K562 (cell line): ENCODE results near the gene MLANA. TPM values are rescaled to one million over a fixed set of nuclear protein-coding genes. Genes with fewer than 3 reads are reported as not detected.

Experiments
- C11orf30 ChIP-seq: fragments of 450-650 bp; IDR thresholded peaks from 2 replicates; pipeline ENCODE4 v1.6.1; 2016; ENCODE audit warnings: low read depth, mild to moderate bottlenecking
- HDAC8 ChIP-seq: fragments of 450-650 bp; IDR thresholded peaks from 2 replicates; pipeline ENCODE4 v1.6.1; 2016; ENCODE audit warnings: mild to moderate bottlenecking, missing genetic modification characterization, moderate library complexity, missing compliant biosample characterization
- HDGF ChIP-seq: fragments of 450-650 bp; IDR thresholded peaks from 2 replicates; pipeline ENCODE4 v1.6.1; 2016
- TBL1XR1 ChIP-seq, 2 experiments: IDR thresholded peaks; 2 replicates each; pipeline ENCODE4 v1.6.1; 2012; ENCODE audit warnings: improper control_type of control experiment in 2 of 2, low read length in 2 of 2, mild to moderate bottlenecking in 1 of 2
- TEAD2 ChIP-seq: fragments of 450-650 bp; IDR thresholded peaks from 2 replicates; pipeline ENCODE4 v1.6.1; 2016; ENCODE audit warnings: missing genetic modification characterization, control low read depth, missing compliant biosample characterization
- YY1 ChIP-seq, 3 experiments: IDR thresholded peaks; 2 replicates each; pipeline ENCODE4 v1.6.1; 2011; ENCODE audit warnings: low read length in 2 of 3, mild to moderate bottlenecking in 2 of 3, moderate library complexity in 2 of 3, borderline replicate concordance in 1 of 3, control low read depth in 1 of 3, low read depth in 1 of 3; ENCODE audit not compliant: insufficient read depth in 3 of 3, insufficient replicate concordance in 2 of 3, control insufficient read depth in 1 of 3, insufficient read length in 1 of 3; ENCODE audit errors: extremely low read depth in 1 of 3
- ZEB2 ChIP-seq: fragments of 450-650 bp; IDR thresholded peaks from 2 replicates; pipeline ENCODE4 v1.6.1; 2016
- ZNF57 ChIP-seq: fragments of 450-650 bp; formaldehyde crosslinking; IDR thresholded peaks from 2 replicates; pipeline ENCODE4 v1.4.0; 2020; ENCODE audit warnings: mild to moderate bottlenecking, moderate library complexity
- ZNF75A ChIP-seq: fragments of 450-650 bp; formaldehyde crosslinking; IDR thresholded peaks from 2 replicates; pipeline ENCODE4 v1.4.0; 2020; ENCODE audit warnings: mild to moderate bottlenecking
- polyA plus RNA-seq, 8 experiments: library from polyadenylated mRNA; depleted of rRNA in 4 of 8; stranded (reverse) in 5 of 8; unstranded in 3 of 8; fragments of >200 nt; fragmentation: Nextera tagmentation in 2 of 8; fragmentation: Illumina TruSeq in 1 of 8; extraction: Ambion mirVana in 2 of 8; extraction: Trizol in 1 of 8; gene quantifications; 2 replicates each; pipeline versions ENCODE4 v1.2.1 to v1.2.3, GENCODE V29; 2011 to 2014; ENCODE audit warnings: inconsistent platforms in 1 of 8, missing spikeins in 1 of 8
- total RNA-seq, 7 experiments: library from RNA; depleted of rRNA in 6 of 7; stranded (reverse); fragments of >200 nt in 6 of 7; fragmentation: Illumina TruSeq in 2 of 7; extraction: Trizol in 2 of 7; gene quantifications; 2 replicates each; pipeline versions ENCODE4 v1.2.1 to v1.2.3, GENCODE V29; 2011 to 2021; ENCODE audit warnings: low replicate concordance in 1 of 7
- TF ChIP-seq, protein P1 (sequence below): fragments of 450-650 bp; IDR thresholded peaks from 2 replicates; pipeline ENCODE4 v1.6.1; 2016; ENCODE audit warnings: low read depth
- TF ChIP-seq, protein P2 (sequence below): fragments of 200-800 bp; sonication (Bioruptor generic); IDR thresholded peaks from 2 replicates; pipeline ENCODE4 v1.6.1; 2016; ENCODE audit warnings: missing genetic modification characterization, missing compliant biosample characterization
- TF ChIP-seq, protein P3 (sequence below): fragments of 450-650 bp; conservative IDR thresholded peaks from 2 replicates; pipeline ENCODE4 v1.6.1; 2016; ENCODE audit warnings: missing genetic modification characterization, low read depth, mild to moderate bottlenecking, control low read depth, missing compliant biosample characterization

Gene MLANA
- total and polyA plus RNA-seq, 9 of the 15 experiments (the other 6 are each of a cell fraction or from before 2014, with no cell fraction given), result not detected

DNA sequence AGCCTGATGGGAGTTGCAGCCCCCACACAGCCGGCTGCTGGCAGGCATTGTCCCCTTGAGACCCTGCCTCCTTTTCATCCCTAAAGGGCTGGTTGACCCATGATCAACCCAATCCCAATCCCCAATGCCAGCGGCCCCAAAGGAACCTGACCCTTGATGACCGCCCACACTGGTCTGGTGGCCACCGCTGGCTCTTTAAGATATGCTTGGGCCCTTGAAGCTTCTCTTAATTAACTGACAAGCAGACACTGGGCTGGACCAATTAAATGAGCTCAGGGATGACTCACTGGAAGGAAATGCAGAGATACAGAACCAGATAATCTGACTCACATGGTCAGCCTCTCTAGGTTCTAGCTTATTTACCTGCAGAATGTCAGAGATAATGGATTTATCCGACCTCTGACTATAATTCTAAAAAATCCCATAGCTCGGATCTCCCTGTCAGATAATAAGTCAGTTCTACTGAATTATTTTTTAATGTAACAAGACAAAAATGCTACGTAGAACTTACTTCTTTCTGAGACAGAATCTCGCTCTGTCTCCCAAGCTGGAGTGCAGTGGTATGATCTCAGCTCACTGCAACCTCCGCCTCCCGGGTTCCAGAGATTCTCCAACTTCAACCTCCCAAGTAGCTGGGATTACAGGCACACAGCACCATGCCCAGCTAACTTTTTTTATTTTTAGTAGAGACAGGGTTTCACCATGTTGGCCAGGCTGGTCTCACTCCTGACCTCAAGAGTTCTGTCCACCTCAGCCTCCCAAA, 11.1 kb upstream of the MLANA start (continued):
- TF ChIP-seq, protein P1, sequence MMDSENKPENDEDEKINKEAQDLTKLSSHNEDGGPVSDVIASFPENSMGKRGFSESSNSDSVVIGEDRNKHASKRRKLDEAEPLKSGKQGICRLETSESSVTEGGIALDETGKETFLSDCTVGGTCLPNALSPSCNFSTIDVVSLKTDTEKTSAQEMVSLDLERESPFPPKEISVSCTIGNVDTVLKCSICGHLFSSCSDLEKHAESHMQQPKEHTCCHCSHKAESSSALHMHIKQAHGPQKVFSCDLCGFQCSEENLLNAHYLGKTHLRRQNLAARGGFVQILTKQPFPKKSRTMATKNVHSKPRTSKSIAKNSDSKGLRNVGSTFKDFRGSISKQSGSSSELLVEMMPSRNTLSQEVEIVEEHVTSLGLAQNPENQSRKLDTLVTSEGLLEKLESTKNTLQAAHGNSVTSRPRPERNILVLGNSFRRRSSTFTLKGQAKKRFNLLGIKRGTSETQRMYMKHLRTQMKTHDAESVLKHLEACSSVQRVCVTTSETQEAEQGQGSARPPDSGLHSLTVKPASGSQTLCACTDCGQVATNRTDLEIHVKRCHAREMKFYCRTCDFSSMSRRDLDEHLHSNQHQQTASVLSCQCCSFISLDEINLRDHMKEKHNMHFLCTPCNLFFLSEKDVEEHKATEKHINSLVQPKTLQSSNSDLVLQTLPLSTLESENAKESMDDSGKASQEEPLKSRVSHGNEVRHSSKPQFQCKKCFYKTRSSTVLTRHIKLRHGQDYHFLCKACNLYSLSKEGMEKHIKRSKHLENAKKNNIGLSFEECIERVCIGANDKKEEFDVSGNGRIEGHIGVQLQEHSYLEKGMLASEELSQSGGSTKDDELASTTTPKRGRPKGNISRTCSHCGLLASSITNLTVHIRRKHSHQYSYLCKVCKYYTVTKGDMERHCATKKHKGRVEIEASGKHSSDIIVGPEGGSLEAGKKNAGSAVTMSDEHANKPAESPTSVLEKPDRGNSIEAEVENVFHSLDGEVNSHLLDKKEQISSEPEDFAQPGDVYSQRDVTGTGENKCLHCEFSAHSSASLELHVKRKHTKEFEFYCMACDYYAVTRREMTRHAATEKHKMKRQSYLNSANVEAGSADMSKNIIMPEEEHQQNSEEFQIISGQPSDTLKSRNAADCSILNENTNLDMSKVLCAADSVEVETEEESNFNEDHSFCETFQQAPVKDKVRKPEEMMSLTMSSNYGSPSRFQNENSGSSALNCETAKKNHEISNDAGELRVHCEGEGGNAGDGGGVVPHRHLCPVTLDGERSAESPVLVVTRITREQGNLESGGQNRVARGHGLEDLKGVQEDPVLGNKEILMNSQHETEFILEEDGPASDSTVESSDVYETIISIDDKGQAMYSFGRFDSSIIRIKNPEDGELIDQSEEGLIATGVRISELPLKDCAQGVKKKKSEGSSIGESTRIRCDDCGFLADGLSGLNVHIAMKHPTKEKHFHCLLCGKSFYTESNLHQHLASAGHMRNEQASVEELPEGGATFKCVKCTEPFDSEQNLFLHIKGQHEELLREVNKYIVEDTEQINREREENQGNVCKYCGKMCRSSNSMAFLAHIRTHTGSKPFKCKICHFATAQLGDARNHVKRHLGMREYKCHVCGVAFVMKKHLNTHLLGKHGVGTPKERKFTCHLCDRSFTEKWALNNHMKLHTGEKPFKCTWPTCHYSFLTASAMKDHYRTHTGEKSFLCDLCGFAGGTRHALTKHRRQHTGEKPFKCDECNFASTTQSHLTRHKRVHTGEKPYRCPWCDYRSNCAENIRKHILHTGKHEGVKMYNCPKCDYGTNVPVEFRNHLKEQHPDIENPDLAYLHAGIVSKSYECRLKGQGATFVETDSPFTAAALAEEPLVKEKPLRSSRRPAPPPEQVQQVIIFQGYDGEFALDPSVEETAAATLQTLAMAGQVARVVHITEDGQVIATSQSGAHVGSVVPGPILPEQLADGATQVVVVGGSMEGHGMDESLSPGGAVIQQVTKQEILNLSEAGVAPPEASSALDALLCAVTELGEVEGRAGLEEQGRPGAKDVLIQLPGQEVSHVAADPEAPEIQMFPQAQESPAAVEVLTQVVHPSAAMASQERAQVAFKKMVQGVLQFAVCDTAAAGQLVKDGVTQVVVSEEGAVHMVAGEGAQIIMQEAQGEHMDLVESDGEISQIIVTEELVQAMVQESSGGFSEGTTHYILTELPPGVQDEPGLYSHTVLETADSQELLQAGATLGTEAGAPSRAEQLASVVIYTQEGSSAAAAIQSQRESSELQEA, result no peak
- no peak for TF ChIP-seq HDGF
- TF ChIP-seq TEAD2, result 0 out of 2 replicates have a peak, but pooled peaks have one; percentile 39
- TF ChIP-seq ZNF75A, result no peak
- TF ChIP-seq TBL1XR1 (IDR thresholded peaks at IDR 0.05; ENCODE audit: low read length in 2 of 2), result peak in 1 of 2 experiments; percentile 66; a peak in 2 of 4 replicates
- no peak for TF ChIP-seq YY1 (IDR thresholded peaks at IDR 0.05; ENCODE audit: borderline replicate concordance in 1 of 3, control insufficient read depth in 1 of 3, extremely low read depth in 1 of 3, insufficient read depth in 3 of 3, insufficient read length in 1 of 3, insufficient replicate concordance in 2 of 3, low read depth in 1 of 3, low read length in 2 of 3)
- peak; percentile 79 for TF ChIP-seq ZEB2
- TF ChIP-seq HDAC8, result no peak
- TF ChIP-seq, protein P2, sequence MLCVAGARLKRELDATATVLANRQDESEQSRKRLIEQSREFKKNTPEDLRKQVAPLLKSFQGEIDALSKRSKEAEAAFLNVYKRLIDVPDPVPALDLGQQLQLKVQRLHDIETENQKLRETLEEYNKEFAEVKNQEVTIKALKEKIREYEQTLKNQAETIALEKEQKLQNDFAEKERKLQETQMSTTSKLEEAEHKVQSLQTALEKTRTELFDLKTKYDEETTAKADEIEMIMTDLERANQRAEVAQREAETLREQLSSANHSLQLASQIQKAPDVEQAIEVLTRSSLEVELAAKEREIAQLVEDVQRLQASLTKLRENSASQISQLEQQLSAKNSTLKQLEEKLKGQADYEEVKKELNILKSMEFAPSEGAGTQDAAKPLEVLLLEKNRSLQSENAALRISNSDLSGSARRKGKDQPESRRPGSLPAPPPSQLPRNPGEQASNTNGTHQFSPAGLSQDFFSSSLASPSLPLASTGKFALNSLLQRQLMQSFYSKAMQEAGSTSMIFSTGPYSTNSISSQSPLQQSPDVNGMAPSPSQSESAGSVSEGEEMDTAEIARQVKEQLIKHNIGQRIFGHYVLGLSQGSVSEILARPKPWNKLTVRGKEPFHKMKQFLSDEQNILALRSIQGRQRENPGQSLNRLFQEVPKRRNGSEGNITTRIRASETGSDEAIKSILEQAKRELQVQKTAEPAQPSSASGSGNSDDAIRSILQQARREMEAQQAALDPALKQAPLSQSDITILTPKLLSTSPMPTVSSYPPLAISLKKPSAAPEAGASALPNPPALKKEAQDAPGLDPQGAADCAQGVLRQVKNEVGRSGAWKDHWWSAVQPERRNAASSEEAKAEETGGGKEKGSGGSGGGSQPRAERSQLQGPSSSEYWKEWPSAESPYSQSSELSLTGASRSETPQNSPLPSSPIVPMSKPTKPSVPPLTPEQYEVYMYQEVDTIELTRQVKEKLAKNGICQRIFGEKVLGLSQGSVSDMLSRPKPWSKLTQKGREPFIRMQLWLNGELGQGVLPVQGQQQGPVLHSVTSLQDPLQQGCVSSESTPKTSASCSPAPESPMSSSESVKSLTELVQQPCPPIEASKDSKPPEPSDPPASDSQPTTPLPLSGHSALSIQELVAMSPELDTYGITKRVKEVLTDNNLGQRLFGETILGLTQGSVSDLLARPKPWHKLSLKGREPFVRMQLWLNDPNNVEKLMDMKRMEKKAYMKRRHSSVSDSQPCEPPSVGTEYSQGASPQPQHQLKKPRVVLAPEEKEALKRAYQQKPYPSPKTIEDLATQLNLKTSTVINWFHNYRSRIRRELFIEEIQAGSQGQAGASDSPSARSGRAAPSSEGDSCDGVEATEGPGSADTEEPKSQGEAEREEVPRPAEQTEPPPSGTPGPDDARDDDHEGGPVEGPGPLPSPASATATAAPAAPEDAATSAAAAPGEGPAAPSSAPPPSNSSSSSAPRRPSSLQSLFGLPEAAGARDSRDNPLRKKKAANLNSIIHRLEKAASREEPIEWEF (CRISPR knock-in tag), result no peak
- TF ChIP-seq C11orf30, result no peak
- TF ChIP-seq ZNF57 (CRISPR knock-in tag), result no peak
- TF ChIP-seq, protein P3, sequence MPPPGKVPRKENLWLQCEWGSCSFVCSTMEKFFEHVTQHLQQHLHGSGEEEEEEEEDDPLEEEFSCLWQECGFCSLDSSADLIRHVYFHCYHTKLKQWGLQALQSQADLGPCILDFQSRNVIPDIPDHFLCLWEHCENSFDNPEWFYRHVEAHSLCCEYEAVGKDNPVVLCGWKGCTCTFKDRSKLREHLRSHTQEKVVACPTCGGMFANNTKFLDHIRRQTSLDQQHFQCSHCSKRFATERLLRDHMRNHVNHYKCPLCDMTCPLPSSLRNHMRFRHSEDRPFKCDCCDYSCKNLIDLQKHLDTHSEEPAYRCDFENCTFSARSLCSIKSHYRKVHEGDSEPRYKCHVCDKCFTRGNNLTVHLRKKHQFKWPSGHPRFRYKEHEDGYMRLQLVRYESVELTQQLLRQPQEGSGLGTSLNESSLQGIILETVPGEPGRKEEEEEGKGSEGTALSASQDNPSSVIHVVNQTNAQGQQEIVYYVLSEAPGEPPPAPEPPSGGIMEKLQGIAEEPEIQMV (tag), result no peak
